ENCODE data around the gene CCDC66. TPM values are rescaled to one million over a fixed set of nuclear protein-coding genes. Genes with fewer than 3 reads are reported as not detected.

CCDC66 gene
- total and polyA plus RNA-seq, 2 of the 8 experiments (the other 6 are each of a cell fraction or from before 2014, with no cell fraction given): 9.6 to 29.3 TPM

DNA sequence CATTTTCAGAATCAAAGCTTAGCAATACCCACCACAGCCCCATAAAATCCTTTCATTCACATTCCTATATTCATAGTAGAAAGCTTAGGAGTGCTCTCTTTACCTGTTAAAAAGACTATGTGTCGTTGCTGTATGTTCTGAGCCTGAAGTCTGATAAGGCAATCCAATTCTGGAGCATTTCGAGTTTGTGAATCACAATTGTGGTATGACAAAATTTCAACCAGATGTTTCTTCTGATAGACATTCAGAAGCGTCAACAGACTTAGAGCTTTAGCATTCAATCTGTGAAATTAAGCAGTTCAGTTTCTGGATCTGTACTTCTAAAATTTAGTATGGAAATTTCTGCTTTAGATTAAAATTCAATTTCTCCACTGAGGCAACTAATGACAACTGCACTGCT lies 67.8 kb downstream of the CCDC66 start:
- H2BK120ac ChIP-seq (replicated peaks; ENCODE audit: low read depth, low read length): no peak overlapping the region
- no peaks in the 10 kb centered on the region for H3K9me3 ChIP-seq (ENCODE audit: insufficient read depth in 2 of 2, low read depth in 1 of 2, low read length in 1 of 2)
- no peak overlapping the region for H2BK5ac ChIP-seq (ENCODE audit: low read depth, low read length)
- no peak overlapping the region for H2AK5ac ChIP-seq (ENCODE audit: low read depth, low read length)
- no peak overlapping the region for H2BK15ac ChIP-seq (ENCODE audit: low read length)
- ChIA-PET CTCF (ENCODE audit: partially characterized antibody) (interaction anchor here (1.1 kb wide), 1 partner anchor 364 kb away, joined by 3 read pairs; no protein-coding TSS in a partner anchor), POLR2A (ENCODE audit: partially characterized antibody) (no interaction called here)
- H3K27me3 ChIP-seq (replicated peaks in 1 of 4; ENCODE audit: control insufficient read depth in 3 of 4, extremely low read depth in 1 of 4, insufficient read depth in 3 of 4, low read length in 3 of 4): no peaks in the 10 kb centered on the region
- H4K91ac ChIP-seq (replicated peaks; ENCODE audit: insufficient read length, low read length): no peak overlapping the region
- no peak overlapping the region for H3K14ac ChIP-seq (ENCODE audit: insufficient read length)
- no peaks in the 10 kb centered on the region; the same call in 1 of the 2 replicates for H3K79me1 ChIP-seq (ENCODE audit: low read depth, low read length)
- peaks cover 0 to 71% (median 30%) of the 10 kb centered on the region in 4 experiments; a peak in 6 of 8 replicates for H3K36me3 ChIP-seq (ENCODE audit: control insufficient read depth in 2 of 4, insufficient read depth in 4 of 4, low read length in 3 of 4)
- no peak overlapping the region for H3K4me2 ChIP-seq (ENCODE audit: insufficient read depth in 1 of 2, low read depth in 2 of 2, low read length in 2 of 2)
- no peak for FAIRE-seq
- H2BK20ac ChIP-seq (ENCODE audit: low read length): no peak overlapping the region
- H3K23me2 ChIP-seq (ENCODE audit: low read depth, low read length): no peaks in the 10 kb centered on the region
- no peak overlapping the region for H3K27ac ChIP-seq (ENCODE audit: low read depth, low read length)
- no peaks in the 10 kb centered on the region for H3K79me2 ChIP-seq (ENCODE audit: control insufficient read depth in 1 of 2, insufficient read depth in 2 of 2, low read length in 2 of 2)
- 84% methylated on average over 3 of the region's 3 CpGs; no CpG with 5 or more reads in 1 of the 2 experiments for WGBS, 2 experiments (ENCODE audit: extremely low coverage in 1 of 2, insufficient coverage in 1 of 2, insufficient read length in 1 of 2, insufficient replicate concordance in 2 of 2, low coverage in 1 of 2, low lambda C conversion rate in 2 of 2, missing lambda C conversion rate in 1 of 2)
- no peaks in the 10 kb centered on the region for H3K4me1 ChIP-seq (replicated peaks in 1 of 4; ENCODE audit: control insufficient read depth in 3 of 4, insufficient read depth in 4 of 4, low read length in 3 of 4)
- H3K9ac ChIP-seq (replicated peaks in 1 of 4; ENCODE audit: extremely low read depth in 1 of 4, low read depth in 3 of 4, low read length in 3 of 4): no peak overlapping the region
- no peak overlapping the region for H3K4ac ChIP-seq (replicated peaks; ENCODE audit: insufficient read length, low read depth, low read length)
- H4K5ac ChIP-seq (ENCODE audit: insufficient read length, low read depth, low read length): no peak overlapping the region
- no peak overlapping the region for H3K56ac ChIP-seq (replicated peaks; ENCODE audit: insufficient read length, low read depth, low read length)
- no peak for TF ChIP-seq RBBP5 (IDR thresholded peaks at IDR 0.05; ENCODE audit: borderline replicate concordance, low read depth, low read length)
- no peak for TF ChIP-seq SRF (IDR thresholded peaks at IDR 0.05; ENCODE audit: low read depth, low read length)
- no peak for TF ChIP-seq POLR2A (IDR thresholded peaks at IDR 0.05; ENCODE audit: control extremely low read depth in 1 of 2, low read depth in 2 of 2, low read length in 2 of 2)
- no peak for TF ChIP-seq KDM4A (IDR thresholded peaks at IDR 0.05; ENCODE audit: low read depth, low read length, severe bottlenecking)
- TF ChIP-seq CTBP2 (IDR thresholded peaks at IDR 0.05; ENCODE audit: borderline replicate concordance, insufficient read depth, insufficient read length, low read length): no peak
- no peak for TF ChIP-seq EP300 (IDR thresholded peaks at IDR 0.05; ENCODE audit: borderline replicate concordance in 1 of 2, low read depth in 2 of 2, low read length in 2 of 2)
- TF ChIP-seq ASH2L (IDR thresholded peaks at IDR 0.05; ENCODE audit: low read length): no peak
- DNase-seq (ENCODE audit: low read depth in 1 of 2, low spot score in 2 of 2): no peak
- H2AFZ ChIP-seq (ENCODE audit: low read length): no peak overlapping the region
- H4K20me1 ChIP-seq (replicated peaks in 1 of 2; ENCODE audit: control insufficient read depth in 1 of 2, insufficient read depth in 2 of 2, low read length in 2 of 2): peaks cover 0 to 2% of the 10 kb centered on the region in 2 experiments
- H2BK12ac ChIP-seq (ENCODE audit: low read depth, low read length): no peak overlapping the region
- no peak overlapping the region for H3K18ac ChIP-seq (ENCODE audit: extremely low read depth, low read length)
- H3K4me3 ChIP-seq (ENCODE audit: extremely low read depth in 1 of 4, insufficient read depth in 2 of 4, low read depth in 3 of 4, low read length in 4 of 4): no peak overlapping the region
- no peak overlapping the region for H3K23ac ChIP-seq (ENCODE audit: insufficient read length)
- H4K8ac ChIP-seq (ENCODE audit: extremely low read depth, insufficient read depth, low read length): no peak overlapping the region
